ENCODE data around the gene PDCD2L.
"Not testable (repeated sequence)": the region's sequence is repeated elsewhere in the genome, so short reads cannot be mapped to it uniquely, and the experiment has no call there.

- not testable (repeated sequence) for TF ChIP-seq POLR2AphosphoS5 (IDR thresholded peaks at IDR 0.05); CTCF (IDR thresholded peaks at IDR 0.05 in 8 of 11, conservative IDR thresholded peaks at IDR 0.05 in 3 of 11); POLR2A (IDR thresholded peaks at IDR 0.05)
Measured at GRCh38 chr19:34455783-34456480, 51.7 kb downstream of the PDCD2L start.

Measured in spleen (tissue), 7 donors.